ENCODE results near the gene KDM4B. TPM values are rescaled to one million over a fixed set of nuclear protein-coding genes. Genes with fewer than 3 reads are reported as not detected.
A peak's percentile ranks its signal among the peaks of the same experiment; 100 is the strongest.

The KDM4B gene
- total RNA-seq, 2 donors from 2014 or later = 27.8 to 38.5 TPM

DNA sequence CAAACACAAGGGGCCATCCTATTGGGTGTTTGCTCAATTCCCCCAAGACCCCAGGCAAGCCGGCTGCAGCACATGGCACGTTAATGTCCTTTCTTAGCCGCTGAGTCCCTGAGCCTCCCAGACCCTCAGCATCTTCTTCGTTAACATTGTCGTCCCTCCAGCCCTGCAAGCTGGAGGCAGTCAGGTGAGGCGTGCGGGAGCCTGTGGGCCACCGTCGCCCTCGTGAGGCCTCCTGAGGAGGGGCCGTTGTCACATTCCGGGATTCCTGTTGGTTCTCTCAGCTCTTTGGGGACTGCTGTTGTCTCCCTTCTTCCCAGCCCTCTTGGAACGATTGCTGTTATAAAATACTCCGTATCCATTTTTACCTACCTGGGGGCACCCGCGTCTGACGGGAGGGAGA is 140.6 kb downstream of the KDM4B start:
- 65 to 69% methylated on average over 16 to 17 of the region's 17 CpGs for WGBS, 2 experiments (ENCODE audit: insufficient coverage in 1 of 2, insufficient read length in 1 of 2)
- peak; percentile 89 for DNase-seq
- Mint-ChIP-seq H3K27ac (peak overlapping the region; percentile 70), H3K27me3 (ENCODE audit: insufficient read depth) (no peaks in the 10 kb centered on the region), H3K4me3 (no peak overlapping the region), H3K9me3 (no peaks in the 10 kb centered on the region), H3K36me3 (ENCODE audit: low read depth) (peaks cover 18% of the 10 kb centered on the region), H3K4me1 (peaks cover 4% of the 10 kb centered on the region)
- Histone ChIP-seq H3K36me3 (ENCODE audit: control insufficient read depth, insufficient read depth, low read length) (peaks cover 9% of the 10 kb centered on the region), H3K4me3 (ENCODE audit: low read length) (no peak overlapping the region), H3K27ac (ENCODE audit: low read depth, low read length) (no peak overlapping the region), H3K9me3 (ENCODE audit: control insufficient read depth, low read length) (no peaks in the 10 kb centered on the region), H3K9ac (ENCODE audit: extremely low read depth, low read length, poor library complexity, severe bottlenecking) (no peak overlapping the region), H3K4me1 (ENCODE audit: control insufficient read depth, insufficient read depth, low read length) (no peaks in the 10 kb centered on the region), H3K27me3 (ENCODE audit: control insufficient read depth, insufficient read depth, low read length, poor library complexity, severe bottlenecking) (no peaks in the 10 kb centered on the region)
- TF ChIP-seq, protein P1, sequence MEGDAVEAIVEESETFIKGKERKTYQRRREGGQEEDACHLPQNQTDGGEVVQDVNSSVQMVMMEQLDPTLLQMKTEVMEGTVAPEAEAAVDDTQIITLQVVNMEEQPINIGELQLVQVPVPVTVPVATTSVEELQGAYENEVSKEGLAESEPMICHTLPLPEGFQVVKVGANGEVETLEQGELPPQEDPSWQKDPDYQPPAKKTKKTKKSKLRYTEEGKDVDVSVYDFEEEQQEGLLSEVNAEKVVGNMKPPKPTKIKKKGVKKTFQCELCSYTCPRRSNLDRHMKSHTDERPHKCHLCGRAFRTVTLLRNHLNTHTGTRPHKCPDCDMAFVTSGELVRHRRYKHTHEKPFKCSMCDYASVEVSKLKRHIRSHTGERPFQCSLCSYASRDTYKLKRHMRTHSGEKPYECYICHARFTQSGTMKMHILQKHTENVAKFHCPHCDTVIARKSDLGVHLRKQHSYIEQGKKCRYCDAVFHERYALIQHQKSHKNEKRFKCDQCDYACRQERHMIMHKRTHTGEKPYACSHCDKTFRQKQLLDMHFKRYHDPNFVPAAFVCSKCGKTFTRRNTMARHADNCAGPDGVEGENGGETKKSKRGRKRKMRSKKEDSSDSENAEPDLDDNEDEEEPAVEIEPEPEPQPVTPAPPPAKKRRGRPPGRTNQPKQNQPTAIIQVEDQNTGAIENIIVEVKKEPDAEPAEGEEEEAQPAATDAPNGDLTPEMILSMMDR (conservative IDR thresholded peaks at IDR 0.05) = peak; percentile 68

DNA sequence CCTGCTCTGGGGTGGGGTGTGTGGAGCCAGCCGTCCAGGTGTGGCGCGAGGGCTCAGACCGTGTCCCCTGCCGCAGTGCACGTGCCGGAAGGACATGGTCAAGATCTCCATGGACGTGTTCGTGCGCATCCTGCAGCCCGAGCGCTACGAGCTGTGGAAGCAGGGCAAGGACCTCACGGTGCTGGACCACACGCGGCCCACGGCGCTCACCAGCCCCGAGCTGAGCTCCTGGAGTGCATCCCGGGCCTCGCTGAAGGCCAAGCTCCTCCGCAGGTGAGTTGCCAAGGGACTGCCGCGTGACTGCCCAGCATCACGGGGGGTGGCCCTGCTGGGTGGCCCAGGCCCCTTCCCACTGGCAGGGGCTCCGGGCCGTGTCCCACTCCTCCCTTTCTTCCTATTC is 141.6 kb downstream of the KDM4B start:
- Histone ChIP-seq H3K27me3 (ENCODE audit: control insufficient read depth, insufficient read depth, low read length, poor library complexity, severe bottlenecking) (no peaks in the 10 kb centered on the region), H3K36me3 (ENCODE audit: control insufficient read depth, insufficient read depth, low read length) (peaks cover 8% of the 10 kb centered on the region), H3K27ac (ENCODE audit: low read depth, low read length) (no peak overlapping the region), H3K9ac (ENCODE audit: extremely low read depth, low read length, poor library complexity, severe bottlenecking) (no peak overlapping the region), H3K4me3 (ENCODE audit: low read length) (no peak overlapping the region), H3K9me3 (ENCODE audit: control insufficient read depth, low read length) (no peaks in the 10 kb centered on the region), H3K4me1 (ENCODE audit: control insufficient read depth, insufficient read depth, low read length) (no peaks in the 10 kb centered on the region)
- Mint-ChIP-seq H3K36me3 (ENCODE audit: low read depth) (peaks cover 21% of the 10 kb centered on the region), H3K4me1 (peaks cover 4% of the 10 kb centered on the region), H3K27ac (no peak overlapping the region), H3K9me3 (no peaks in the 10 kb centered on the region), H3K4me3 (no peak overlapping the region), H3K27me3 (ENCODE audit: insufficient read depth) (no peaks in the 10 kb centered on the region)
- TF ChIP-seq, protein P1 (conservative IDR thresholded peaks at IDR 0.05) = no peak
- 96 to 99% methylated on average over 20 to 27 of the region's 27 CpGs for WGBS, 2 experiments (ENCODE audit: insufficient coverage in 1 of 2, insufficient read length in 1 of 2)
- no peak for DNase-seq

DNA sequence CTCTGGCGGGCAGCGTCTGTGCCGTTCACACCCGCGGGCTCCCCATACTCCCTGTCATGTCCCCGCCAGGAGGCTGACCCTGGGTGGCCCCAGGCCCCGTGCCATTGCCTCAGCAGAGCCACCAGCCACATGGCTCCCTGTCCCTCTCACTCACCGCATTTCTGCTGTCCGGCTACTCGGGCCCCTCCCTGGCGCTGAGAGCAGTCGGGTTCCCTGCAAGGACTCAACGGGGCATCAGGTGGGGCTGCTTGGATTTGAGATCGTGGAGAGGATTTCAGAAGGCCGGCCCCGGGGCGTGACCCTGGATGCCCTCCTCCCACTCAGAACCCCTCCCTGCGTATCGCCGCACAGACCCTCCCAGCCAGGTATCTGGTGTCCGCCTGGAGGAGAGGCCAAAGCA is 142.1 kb downstream of the KDM4B start:
- WGBS, 2 experiments (ENCODE audit: insufficient coverage in 1 of 2, insufficient read length in 1 of 2) = 95% methylated on average over 15 to 21 of the region's 21 CpGs
- no peak for DNase-seq
- H3K9me3 ChIP-seq (ENCODE audit: control insufficient read depth, low read length) = no peaks in the 10 kb centered on the region
- Mint-ChIP-seq H3K9me3 (no peaks in the 10 kb centered on the region), H3K36me3 (ENCODE audit: low read depth) (peaks cover 21% of the 10 kb centered on the region), H3K4me1 (peaks cover 4% of the 10 kb centered on the region), H3K27me3 (ENCODE audit: insufficient read depth) (no peaks in the 10 kb centered on the region), H3K27ac (peak overlapping the region; percentile 35), H3K4me3 (no peak overlapping the region)
- H3K27ac ChIP-seq (ENCODE audit: low read depth, low read length) = no peak overlapping the region
- H3K36me3 ChIP-seq (ENCODE audit: control insufficient read depth, insufficient read depth, low read length) = peaks cover 2% of the 10 kb centered on the region
- H3K27me3 ChIP-seq (ENCODE audit: control insufficient read depth, insufficient read depth, low read length, poor library complexity, severe bottlenecking) = no peaks in the 10 kb centered on the region
- no peaks in the 10 kb centered on the region for H3K4me1 ChIP-seq (ENCODE audit: control insufficient read depth, insufficient read depth, low read length)
- TF ChIP-seq, protein P1 (conservative IDR thresholded peaks at IDR 0.05) = no peak
- no peak overlapping the region for H3K4me3 ChIP-seq (ENCODE audit: low read length)
- no peak overlapping the region for H3K9ac ChIP-seq (ENCODE audit: extremely low read depth, low read length, poor library complexity, severe bottlenecking)
